HCT116 (cell line): ENCODE data around the gene HDAC10. TPM values are rescaled to one million over a fixed set of nuclear protein-coding genes. Genes with fewer than 3 reads are reported as not detected.

Source experiments
- ATAC-seq: fragments of 200-7000 bp; cut with Tn5 transposase; 2 replicates; pipeline ENCODE4 v1.9.1; 2020; ENCODE audit warnings: mild to moderate bottlenecking, moderate library complexity
- BruUV-seq: library from RNA; stranded (reverse); fragments of 400-500 nt; replicated peaks from 2 replicates; lab custom pipeline; 2021; lab: Mats Ljungman, UMichigan
- CTCF ChIA-PET: fragments of 300-600 bp; sonication (Branson Sonifier 250); formaldehyde crosslinking; loops from one replicate; lab custom pipeline; 2021; ENCODE audit warnings: antibody characterized with exemption; lab: Charles Lee
- POLR2A ChIA-PET: fragments of 300-600, 350-600 bp; sonication (Branson Sonifier 250); formaldehyde crosslinking; loops from one replicate; lab custom pipeline; 2021; ENCODE audit warnings: antibody characterized with exemption; lab: Charles Lee
- RAD21 ChIA-PET, 2 experiments: fragments of 300-600 bp; sonication (Branson Sonifier 250); formaldehyde crosslinking; loops; one replicate each; lab custom pipeline; 2023; ENCODE audit warnings: low total read pairs in 2 of 2; ENCODE audit not compliant: uncharacterized antibody in 2 of 2, unreplicated experiment in 2 of 2, low non-redundant PET in 1 of 2; lab: Charles Lee
- DNase-seq: peaks from one replicate; pipeline ENCODE4 v3.0.0-alpha.2; 2010; ENCODE audit warnings: low read depth, low spot score
- H2AFZ ChIP-seq: fragments of 200-600 bp; shearing (Covaris generic), sonication (generic); 2 replicates; pipeline ENCODE4 v1.6.1; 2017; ENCODE audit warnings: low read depth, mixed run types, mixed read lengths, antibody characterized with exemption, low read length; ENCODE audit not compliant: poor library complexity, severe bottlenecking
- H3K27ac ChIP-seq: 2 replicates; pipeline ENCODE4 v1.5.1; 2012; ENCODE audit warnings: low read depth, low read length
- H3K27me3 ChIP-seq: fragments of 200-600 bp; sonication (generic); 2 replicates; pipeline ENCODE4 v1.6.1; 2016; ENCODE audit warnings: mixed run types, low read length, mixed read lengths; ENCODE audit not compliant: insufficient read depth
- H3K36me3 ChIP-seq, 2 experiments: fragments of 200-500 bp in 1 of 2; fragments of 200-600 bp in 1 of 2; sonication (Bioruptor generic) in 1 of 2; sonication (generic) in 1 of 2; 2 replicates each; pipeline versions ENCODE4 v1.5.1 to v1.6.1; 2014 to 2016; ENCODE audit warnings: low read length in 2 of 2, inconsistent platforms in 1 of 2, mixed read lengths in 1 of 2, mixed run types in 1 of 2; ENCODE audit not compliant: insufficient read depth in 2 of 2, control insufficient read depth in 1 of 2
- H3K4me1 ChIP-seq, 2 experiments: fragments of 200-600 bp in 1 of 2; sonication (generic) in 1 of 2; 2 replicates each; pipeline versions ENCODE4 v1.5.1 to v1.6.1; 2012 to 2017; ENCODE audit warnings: low read length in 2 of 2, inconsistent platforms in 1 of 2, mild to moderate bottlenecking in 1 of 2, mixed read lengths in 1 of 2, mixed run types in 1 of 2, moderate library complexity in 1 of 2; ENCODE audit not compliant: insufficient read depth in 2 of 2, control insufficient read depth in 1 of 2
- H3K4me2 ChIP-seq: fragments of 200-600 bp; sonication (generic); 2 replicates; pipeline ENCODE4 v1.6.1; 2017; ENCODE audit warnings: mixed run types, low read length, mixed read lengths
- H3K4me3 ChIP-seq, 2 experiments: fragments of 200-600 bp in 1 of 2; sonication (generic) in 1 of 2; replicated peaks in 1 of 2; 2 replicates each; pipeline ENCODE4 v1.5.1; 2011 to 2016; ENCODE audit warnings: low read length in 2 of 2, control low read depth in 1 of 2, low read depth in 1 of 2, mild to moderate bottlenecking in 1 of 2, mixed read lengths in 1 of 2, mixed run types in 1 of 2
- H3K79me2 ChIP-seq: fragments of 200-600 bp; sonication (generic); 2 replicates; pipeline ENCODE4 v1.6.1; 2017; ENCODE audit warnings: mild to moderate bottlenecking, mixed run types, low read length, moderate library complexity, mixed read lengths; ENCODE audit not compliant: insufficient read depth
- H3K9ac ChIP-seq: fragments of 200-600 bp; sonication (generic); 2 replicates; pipeline ENCODE4 v1.6.1; 2016; ENCODE audit warnings: low read length, mixed read lengths
- H3K9me2 ChIP-seq: fragments of 200-600 bp; sonication (generic), shearing (Covaris generic); 2 replicates; pipeline ENCODE4 v1.6.1; 2017; ENCODE audit warnings: mixed run types, mild to moderate bottlenecking, moderate library complexity; ENCODE audit not compliant: insufficient read depth
- H3K9me3 ChIP-seq, 2 experiments: fragments of 200-500 bp in 1 of 2; fragments of 200-600 bp in 1 of 2; sonication (Bioruptor generic) in 1 of 2; sonication (generic) in 1 of 2; 2 replicates each; pipeline ENCODE4 v1.6.1; 2014 to 2017; ENCODE audit warnings: low read length in 2 of 2, mixed read lengths in 2 of 2, inconsistent platforms in 1 of 2, low read depth in 1 of 2, mild to moderate bottlenecking in 1 of 2, mixed run types in 1 of 2, moderate library complexity in 1 of 2; ENCODE audit not compliant: control insufficient read depth in 1 of 2, insufficient read depth in 1 of 2
- H4K20me1 ChIP-seq: fragments of 200-600 bp; sonication (generic), shearing (Covaris generic); 2 replicates; pipeline ENCODE4 v1.6.1; 2017; ENCODE audit warnings: mixed run types, mild to moderate bottlenecking, moderate library complexity; ENCODE audit not compliant: insufficient read depth
- ATF3 ChIP-seq: IDR thresholded peaks from 2 replicates; pipeline ENCODE4 v1.6.1; 2012
- CEBPB ChIP-seq: IDR thresholded peaks from 2 replicates; pipeline ENCODE4 v1.6.1; 2012; ENCODE audit warnings: low read depth
- EGR1 ChIP-seq: IDR thresholded peaks from 2 replicates; pipeline ENCODE4 v1.6.1; 2012; ENCODE audit warnings: low read depth
- EZH2 ChIP-seq: fragments of 200-600 bp; sonication (generic); IDR thresholded peaks from 2 replicates; pipeline ENCODE4 v1.6.1; 2017; ENCODE audit warnings: antibody characterized with exemption, mixed run types
- FOSL1 ChIP-seq: IDR thresholded peaks from 2 replicates; pipeline ENCODE4 v1.6.1; 2012; ENCODE audit warnings: low read depth
- JUND ChIP-seq: IDR thresholded peaks from 2 replicates; pipeline ENCODE4 v1.6.1; 2012
- POLR2A ChIP-seq: IDR thresholded peaks from 2 replicates; pipeline ENCODE4 v1.7.0; 2011; ENCODE audit warnings: borderline replicate concordance; ENCODE audit not compliant: insufficient read depth, insufficient read length; ENCODE audit errors: extremely low read depth
- RAD21 ChIP-seq: IDR thresholded peaks from 2 replicates; pipeline ENCODE4 v1.6.1; 2012; ENCODE audit warnings: low read depth, mild to moderate bottlenecking
- SIN3A ChIP-seq: IDR thresholded peaks from 2 replicates; pipeline ENCODE4 v1.6.1; 2012; ENCODE audit warnings: low read depth
- SP1 ChIP-seq: IDR thresholded peaks from 2 replicates; pipeline ENCODE4 v1.6.1; 2012; ENCODE audit warnings: low read depth
- YY1 ChIP-seq: IDR thresholded peaks from 2 replicates; pipeline ENCODE4 v1.6.1; 2011; ENCODE audit warnings: low read length, low read depth, moderate library complexity, mild to moderate bottlenecking; ENCODE audit not compliant: insufficient replicate concordance; ENCODE audit errors: extremely low read depth
- ZBTB33 ChIP-seq: IDR thresholded peaks from 2 replicates; pipeline ENCODE4 v1.6.1; 2011; ENCODE audit warnings: mild to moderate bottlenecking, low read length, moderate library complexity; ENCODE audit not compliant: insufficient replicate concordance; ENCODE audit errors: extremely low read depth
- ZFX ChIP-seq: fragments of 450-650 bp; IDR thresholded peaks from 2 replicates; pipeline ENCODE4 v1.6.1; 2017
- intact Hi-C: fragments of 100-400 bp; cut with micrococcal nuclease; formaldehyde crosslinking; loops from 2 replicates; pipeline ENCODE4 v1.10.0; 2022
- total RNA-seq: library from RNA; stranded (reverse); gene quantifications from one replicate; pipeline ENCODE4 v1.2.1, GENCODE V29; 2021; ENCODE audit not compliant: unreplicated experiment

Gene HDAC10
- total RNA-seq, 1 experiment from 2014 or later: 67.5 TPM

DNA sequence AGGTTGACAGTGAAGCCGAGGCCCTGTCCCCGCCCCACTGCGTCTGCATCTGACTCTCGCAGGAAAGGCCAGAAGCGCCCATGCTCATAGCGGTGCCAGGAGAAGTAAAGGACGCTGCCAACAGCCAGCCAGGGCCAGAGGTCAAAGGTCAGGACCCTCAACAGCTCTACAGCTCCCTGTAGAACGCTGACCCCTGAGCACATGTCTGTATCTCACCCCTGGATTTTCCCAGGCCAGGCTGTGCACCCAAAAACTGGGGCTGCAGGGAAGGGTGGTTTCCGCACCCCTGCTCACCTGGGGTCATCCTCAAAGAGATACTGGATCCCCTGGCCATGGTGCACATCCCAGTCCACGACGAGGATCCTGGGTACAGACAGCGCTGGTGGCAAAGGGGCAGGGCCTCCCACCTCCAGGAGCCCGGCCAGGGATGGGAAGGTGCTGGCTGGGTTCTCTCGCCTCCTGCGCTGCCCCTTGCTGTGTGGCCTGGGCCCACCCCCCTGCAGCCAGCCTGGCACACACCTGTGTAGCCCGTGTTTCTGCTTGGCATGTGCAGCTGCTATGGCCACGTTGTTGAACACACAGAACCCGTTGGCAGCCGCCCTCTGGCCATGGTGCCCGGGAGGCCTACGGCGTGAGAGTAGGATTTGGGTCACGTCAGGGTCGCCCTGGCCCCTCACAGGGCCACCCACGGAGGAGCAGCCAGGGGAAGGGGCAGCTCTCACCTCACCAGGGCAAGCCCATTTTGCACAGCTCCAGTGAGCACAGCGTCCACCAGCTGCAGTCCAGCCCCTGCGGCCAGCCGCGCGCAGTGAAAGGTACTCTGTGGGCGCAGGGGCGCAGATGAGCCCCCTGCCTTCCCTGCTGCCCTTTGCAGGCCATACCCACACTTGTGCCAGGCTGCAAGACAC, 1.5 kb downstream of the HDAC10 start:
- DNase-seq: no peak
- Histone ChIP-seq H3K9me3 (no peaks in the 10 kb centered on the region), H3K79me2 (peaks cover 47% of the 10 kb centered on the region), H3K4me3 (peak overlapping the region; percentile 70 to 93), H3K4me2 (peak overlapping the region; percentile 98), H3K9ac (peak overlapping the region; percentile 96), H3K4me1 (peaks cover 18 to 63% of the 10 kb centered on the region in 2 experiments; a peak in 3 of 4 replicates), H3K27ac (peak overlapping the region; percentile 99), H3K27me3 (no peaks in the 10 kb centered on the region), H3K9me2 (no peaks in the 10 kb centered on the region), H2AFZ (no peak overlapping the region), H4K20me1 (no peaks in the 10 kb centered on the region), H3K36me3 (peaks cover 0 to 17% of the 10 kb centered on the region in 2 experiments; a peak in 1 of 4 replicates)
- ChIA-PET RAD21 (interaction anchor here in 1 of 2 experiments (0.7 kb wide), 1 partner anchor 31 kb away, joined by 3 read pairs; no protein-coding TSS in a partner anchor), POLR2A (no interaction called here), CTCF (no interaction called here)
- intact Hi-C loops: loop anchor here (5.0 kb wide), 1 partner anchor 248 kb away; no protein-coding TSS in a partner anchor
- BruUV-seq: no TSS peak
- ATAC-seq: no peak
- TF ChIP-seq EZH2: no peak
- no peak for TF ChIP-seq FOSL1
- TF ChIP-seq CEBPB: no peak
- TF ChIP-seq ZBTB33: no peak
- no peak for TF ChIP-seq RAD21
- no peak for TF ChIP-seq SIN3A
- no peak for TF ChIP-seq EGR1
- TF ChIP-seq YY1: no peak
- no peak for TF ChIP-seq SP1
- TF ChIP-seq JUND: no peak
- no peak for TF ChIP-seq ATF3
- no peak for TF ChIP-seq POLR2A
- TF ChIP-seq ZFX: no peak
